HCT116 (cell line): ENCODE results near the gene PHF1. TPM values are rescaled to one million over a fixed set of nuclear protein-coding genes. Genes with fewer than 3 reads are reported as not detected.

ENCODE experiments used
- ATAC-seq: fragments of 200-7000 bp; cut with Tn5 transposase; 2 replicates; pipeline ENCODE4 v1.9.1; 2020; ENCODE audit warnings: mild to moderate bottlenecking, moderate library complexity
- BruUV-seq: library from RNA; stranded (reverse); fragments of 400-500 nt; replicated peaks from 2 replicates; lab custom pipeline; 2021; lab: Mats Ljungman, UMichigan
- CTCF ChIA-PET: fragments of 300-600 bp; sonication (Branson Sonifier 250); formaldehyde crosslinking; loops from one replicate; lab custom pipeline; 2021; ENCODE audit warnings: antibody characterized with exemption; lab: Charles Lee
- POLR2A ChIA-PET: fragments of 300-600, 350-600 bp; sonication (Branson Sonifier 250); formaldehyde crosslinking; loops from one replicate; lab custom pipeline; 2021; ENCODE audit warnings: antibody characterized with exemption; lab: Charles Lee
- RAD21 ChIA-PET, 2 experiments: fragments of 300-600 bp; sonication (Branson Sonifier 250); formaldehyde crosslinking; loops; one replicate each; lab custom pipeline; 2023; ENCODE audit warnings: low total read pairs in 2 of 2; ENCODE audit not compliant: uncharacterized antibody in 2 of 2, unreplicated experiment in 2 of 2, low non-redundant PET in 1 of 2; lab: Charles Lee
- DNase-seq: peaks from one replicate; pipeline ENCODE4 v3.0.0-alpha.2; 2010; ENCODE audit warnings: low read depth, low spot score
- H2AFZ ChIP-seq: fragments of 200-600 bp; shearing (Covaris generic), sonication (generic); 2 replicates; pipeline ENCODE4 v1.6.1; 2017; ENCODE audit warnings: low read depth, mixed run types, mixed read lengths, antibody characterized with exemption, low read length; ENCODE audit not compliant: poor library complexity, severe bottlenecking
- H3K27ac ChIP-seq: 2 replicates; pipeline ENCODE4 v1.5.1; 2012; ENCODE audit warnings: low read depth, low read length
- H3K27me3 ChIP-seq: fragments of 200-600 bp; sonication (generic); 2 replicates; pipeline ENCODE4 v1.6.1; 2016; ENCODE audit warnings: mixed run types, low read length, mixed read lengths; ENCODE audit not compliant: insufficient read depth
- H3K36me3 ChIP-seq, 2 experiments: fragments of 200-500 bp in 1 of 2; fragments of 200-600 bp in 1 of 2; sonication (Bioruptor generic) in 1 of 2; sonication (generic) in 1 of 2; 2 replicates each; pipeline versions ENCODE4 v1.5.1 to v1.6.1; 2014 to 2016; ENCODE audit warnings: low read length in 2 of 2, inconsistent platforms in 1 of 2, mixed read lengths in 1 of 2, mixed run types in 1 of 2; ENCODE audit not compliant: insufficient read depth in 2 of 2, control insufficient read depth in 1 of 2
- H3K4me1 ChIP-seq, 2 experiments: fragments of 200-600 bp in 1 of 2; sonication (generic) in 1 of 2; 2 replicates each; pipeline versions ENCODE4 v1.5.1 to v1.6.1; 2012 to 2017; ENCODE audit warnings: low read length in 2 of 2, inconsistent platforms in 1 of 2, mild to moderate bottlenecking in 1 of 2, mixed read lengths in 1 of 2, mixed run types in 1 of 2, moderate library complexity in 1 of 2; ENCODE audit not compliant: insufficient read depth in 2 of 2, control insufficient read depth in 1 of 2
- H3K4me2 ChIP-seq: fragments of 200-600 bp; sonication (generic); 2 replicates; pipeline ENCODE4 v1.6.1; 2017; ENCODE audit warnings: mixed run types, low read length, mixed read lengths
- H3K4me3 ChIP-seq, 2 experiments: fragments of 200-600 bp in 1 of 2; sonication (generic) in 1 of 2; replicated peaks in 1 of 2; 2 replicates each; pipeline ENCODE4 v1.5.1; 2011 to 2016; ENCODE audit warnings: low read length in 2 of 2, control low read depth in 1 of 2, low read depth in 1 of 2, mild to moderate bottlenecking in 1 of 2, mixed read lengths in 1 of 2, mixed run types in 1 of 2
- H3K79me2 ChIP-seq: fragments of 200-600 bp; sonication (generic); 2 replicates; pipeline ENCODE4 v1.6.1; 2017; ENCODE audit warnings: mild to moderate bottlenecking, mixed run types, low read length, moderate library complexity, mixed read lengths; ENCODE audit not compliant: insufficient read depth
- H3K9ac ChIP-seq: fragments of 200-600 bp; sonication (generic); 2 replicates; pipeline ENCODE4 v1.6.1; 2016; ENCODE audit warnings: low read length, mixed read lengths
- H3K9me2 ChIP-seq: fragments of 200-600 bp; sonication (generic), shearing (Covaris generic); 2 replicates; pipeline ENCODE4 v1.6.1; 2017; ENCODE audit warnings: mixed run types, mild to moderate bottlenecking, moderate library complexity; ENCODE audit not compliant: insufficient read depth
- H3K9me3 ChIP-seq, 2 experiments: fragments of 200-500 bp in 1 of 2; fragments of 200-600 bp in 1 of 2; sonication (Bioruptor generic) in 1 of 2; sonication (generic) in 1 of 2; 2 replicates each; pipeline ENCODE4 v1.6.1; 2014 to 2017; ENCODE audit warnings: low read length in 2 of 2, mixed read lengths in 2 of 2, inconsistent platforms in 1 of 2, low read depth in 1 of 2, mild to moderate bottlenecking in 1 of 2, mixed run types in 1 of 2, moderate library complexity in 1 of 2; ENCODE audit not compliant: control insufficient read depth in 1 of 2, insufficient read depth in 1 of 2
- H4K20me1 ChIP-seq: fragments of 200-600 bp; sonication (generic), shearing (Covaris generic); 2 replicates; pipeline ENCODE4 v1.6.1; 2017; ENCODE audit warnings: mixed run types, mild to moderate bottlenecking, moderate library complexity; ENCODE audit not compliant: insufficient read depth
- CBX3 ChIP-seq: IDR thresholded peaks from 2 replicates; pipeline ENCODE4 v1.6.1; 2012; ENCODE audit warnings: low read depth
- CEBPB ChIP-seq: IDR thresholded peaks from 2 replicates; pipeline ENCODE4 v1.6.1; 2012; ENCODE audit warnings: low read depth
- ELF1 ChIP-seq: IDR thresholded peaks from 2 replicates; pipeline ENCODE4 v1.6.1; 2012; ENCODE audit warnings: low read depth, borderline replicate concordance
- EZH2 ChIP-seq: fragments of 200-600 bp; sonication (generic); IDR thresholded peaks from 2 replicates; pipeline ENCODE4 v1.6.1; 2017; ENCODE audit warnings: antibody characterized with exemption, mixed run types
- EZH2phosphoT487 ChIP-seq: fragments of 200-600 bp; IDR thresholded peaks from 2 replicates; pipeline ENCODE4 v1.6.1; 2018; ENCODE audit warnings: antibody characterized with exemption, borderline replicate concordance
- FOSL1 ChIP-seq: IDR thresholded peaks from 2 replicates; pipeline ENCODE4 v1.6.1; 2012; ENCODE audit warnings: low read depth
- JUND ChIP-seq: IDR thresholded peaks from 2 replicates; pipeline ENCODE4 v1.6.1; 2012
- POLR2A ChIP-seq: IDR thresholded peaks from 2 replicates; pipeline ENCODE4 v1.7.0; 2011; ENCODE audit warnings: borderline replicate concordance; ENCODE audit not compliant: insufficient read depth, insufficient read length; ENCODE audit errors: extremely low read depth
- POLR2AphosphoS5 ChIP-seq: IDR thresholded peaks from 2 replicates; pipeline ENCODE4 v1.6.1; 2011; ENCODE audit warnings: mild to moderate bottlenecking, low read depth, low read length, moderate library complexity
- RAD21 ChIP-seq: IDR thresholded peaks from 2 replicates; pipeline ENCODE4 v1.6.1; 2012; ENCODE audit warnings: low read depth, mild to moderate bottlenecking
- SIN3A ChIP-seq: IDR thresholded peaks from 2 replicates; pipeline ENCODE4 v1.6.1; 2012; ENCODE audit warnings: low read depth
- SP1 ChIP-seq: IDR thresholded peaks from 2 replicates; pipeline ENCODE4 v1.6.1; 2012; ENCODE audit warnings: low read depth
- TCF7L2 ChIP-seq: IDR thresholded peaks from 2 replicates; pipeline ENCODE4 v1.7.0; 2011; ENCODE audit warnings: borderline replicate concordance, inconsistent platforms; ENCODE audit not compliant: insufficient read depth, insufficient read length; ENCODE audit errors: extremely low read depth
- YY1 ChIP-seq: IDR thresholded peaks from 2 replicates; pipeline ENCODE4 v1.6.1; 2011; ENCODE audit warnings: low read length, low read depth, moderate library complexity, mild to moderate bottlenecking; ENCODE audit not compliant: insufficient replicate concordance; ENCODE audit errors: extremely low read depth
- ZFX ChIP-seq: fragments of 450-650 bp; IDR thresholded peaks from 2 replicates; pipeline ENCODE4 v1.6.1; 2017
- ZNF274 ChIP-seq: fragments of 200-500 bp; sonication (Bioruptor generic); IDR thresholded peaks from 2 replicates; pipeline ENCODE4 v1.6.1; 2014; ENCODE audit warnings: mild to moderate bottlenecking, low read depth, low read length, inconsistent platforms
- intact Hi-C: fragments of 100-400 bp; cut with micrococcal nuclease; formaldehyde crosslinking; loops from 2 replicates; pipeline ENCODE4 v1.10.0; 2022
- total RNA-seq: library from RNA; stranded (reverse); gene quantifications from one replicate; pipeline ENCODE4 v1.2.1, GENCODE V29; 2021; ENCODE audit not compliant: unreplicated experiment
- TF ChIP-seq, protein P1 (sequence below): IDR thresholded peaks from 2 replicates; pipeline ENCODE4 v1.6.1; 2012
- TF ChIP-seq, protein P2 (sequence below): IDR thresholded peaks from 2 replicates; pipeline ENCODE4 v1.6.1; 2011; ENCODE audit warnings: mild to moderate bottlenecking, low read length, moderate library complexity; ENCODE audit not compliant: insufficient replicate concordance; ENCODE audit errors: extremely low read depth
- TF ChIP-seq, protein P3 (sequence below), 3 experiments: fragments of 200-600 bp in 1 of 3; sonication (generic) in 1 of 3; IDR thresholded peaks in 2 of 3; conservative IDR thresholded peaks in 1 of 3; 2 replicates each; pipeline ENCODE4 v1.5.1; 2012 to 2017; ENCODE audit warnings: low read depth in 2 of 3, low read length in 2 of 3, antibody characterized with exemption in 1 of 3, borderline replicate concordance in 1 of 3, control low read depth in 1 of 3, mild to moderate bottlenecking in 1 of 3, mixed read lengths in 1 of 3, mixed run types in 1 of 3, moderate library complexity in 1 of 3; ENCODE audit not compliant: insufficient read depth in 1 of 3
- TF ChIP-seq, protein P4 (sequence below): IDR thresholded peaks from 2 replicates; pipeline ENCODE4 v1.6.1; 2012; ENCODE audit warnings: low read depth

Gene PHF1
- total RNA-seq, 1 experiment from 2014 or later: 40.2 TPM

DNA sequence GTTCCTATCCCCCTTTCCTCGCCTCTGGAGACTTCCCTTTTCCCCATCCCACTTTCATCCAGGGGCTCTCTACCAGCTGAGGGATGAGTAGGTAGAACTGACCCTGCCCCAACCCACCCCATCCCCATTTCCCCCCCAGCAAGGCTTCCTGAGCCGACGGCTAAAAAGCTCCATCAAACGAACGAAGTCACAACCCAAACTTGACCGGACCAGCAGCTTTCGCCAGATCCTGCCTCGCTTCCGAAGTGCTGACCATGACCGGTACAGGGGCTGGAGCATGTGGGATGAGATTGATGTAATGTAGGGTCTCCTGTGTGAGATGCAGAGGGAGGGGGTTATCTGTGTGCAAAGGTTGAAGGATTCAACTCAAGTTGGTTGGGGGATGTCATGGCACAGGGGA lies 21.7 kb downstream of the PHF1 start:
- no peak for ATAC-seq
- no peak for DNase-seq
- Histone ChIP-seq H3K9me2 (no peaks in the 10 kb centered on the region), H3K9ac (peak overlapping the region; percentile 14; the same call in 1 of the 2 replicates), H3K4me2 (peak overlapping the region; percentile 75), H3K4me1 (peaks cover 23 to 57% of the 10 kb centered on the region in 2 experiments), H3K27ac (no peak overlapping the region), H2AFZ (no peak overlapping the region), H3K27me3 (no peaks in the 10 kb centered on the region), H4K20me1 (no peaks in the 10 kb centered on the region), H3K9me3 (no peaks in the 10 kb centered on the region), H3K4me3 (0 out of 4 replicates have a peak overlapping the region, but pooled peaks of 1 of the 2 experiments have one; percentile 8), H3K36me3 (peaks cover 0 to 4% of the 10 kb centered on the region in 2 experiments; a peak in 2 of 4 replicates), H3K79me2 (no peaks in the 10 kb centered on the region)
- no TSS peak for BruUV-seq
- TF ChIP-seq, protein P1, sequence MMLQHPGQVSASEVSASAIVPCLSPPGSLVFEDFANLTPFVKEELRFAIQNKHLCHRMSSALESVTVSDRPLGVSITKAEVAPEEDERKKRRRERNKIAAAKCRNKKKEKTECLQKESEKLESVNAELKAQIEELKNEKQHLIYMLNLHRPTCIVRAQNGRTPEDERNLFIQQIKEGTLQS: no peak
- TF ChIP-seq RAD21: no peak
- TF ChIP-seq ZFX: no peak
- no peak for TF ChIP-seq CEBPB
- TF ChIP-seq, protein P2, sequence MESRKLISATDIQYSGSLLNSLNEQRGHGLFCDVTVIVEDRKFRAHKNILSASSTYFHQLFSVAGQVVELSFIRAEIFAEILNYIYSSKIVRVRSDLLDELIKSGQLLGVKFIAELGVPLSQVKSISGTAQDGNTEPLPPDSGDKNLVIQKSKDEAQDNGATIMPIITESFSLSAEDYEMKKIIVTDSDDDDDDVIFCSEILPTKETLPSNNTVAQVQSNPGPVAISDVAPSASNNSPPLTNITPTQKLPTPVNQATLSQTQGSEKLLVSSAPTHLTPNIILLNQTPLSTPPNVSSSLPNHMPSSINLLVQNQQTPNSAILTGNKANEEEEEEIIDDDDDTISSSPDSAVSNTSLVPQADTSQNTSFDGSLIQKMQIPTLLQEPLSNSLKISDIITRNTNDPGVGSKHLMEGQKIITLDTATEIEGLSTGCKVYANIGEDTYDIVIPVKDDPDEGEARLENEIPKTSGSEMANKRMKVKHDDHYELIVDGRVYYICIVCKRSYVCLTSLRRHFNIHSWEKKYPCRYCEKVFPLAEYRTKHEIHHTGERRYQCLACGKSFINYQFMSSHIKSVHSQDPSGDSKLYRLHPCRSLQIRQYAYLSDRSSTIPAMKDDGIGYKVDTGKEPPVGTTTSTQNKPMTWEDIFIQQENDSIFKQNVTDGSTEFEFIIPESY: no peak
- TF ChIP-seq SP1: no peak
- TF ChIP-seq, protein P3, sequence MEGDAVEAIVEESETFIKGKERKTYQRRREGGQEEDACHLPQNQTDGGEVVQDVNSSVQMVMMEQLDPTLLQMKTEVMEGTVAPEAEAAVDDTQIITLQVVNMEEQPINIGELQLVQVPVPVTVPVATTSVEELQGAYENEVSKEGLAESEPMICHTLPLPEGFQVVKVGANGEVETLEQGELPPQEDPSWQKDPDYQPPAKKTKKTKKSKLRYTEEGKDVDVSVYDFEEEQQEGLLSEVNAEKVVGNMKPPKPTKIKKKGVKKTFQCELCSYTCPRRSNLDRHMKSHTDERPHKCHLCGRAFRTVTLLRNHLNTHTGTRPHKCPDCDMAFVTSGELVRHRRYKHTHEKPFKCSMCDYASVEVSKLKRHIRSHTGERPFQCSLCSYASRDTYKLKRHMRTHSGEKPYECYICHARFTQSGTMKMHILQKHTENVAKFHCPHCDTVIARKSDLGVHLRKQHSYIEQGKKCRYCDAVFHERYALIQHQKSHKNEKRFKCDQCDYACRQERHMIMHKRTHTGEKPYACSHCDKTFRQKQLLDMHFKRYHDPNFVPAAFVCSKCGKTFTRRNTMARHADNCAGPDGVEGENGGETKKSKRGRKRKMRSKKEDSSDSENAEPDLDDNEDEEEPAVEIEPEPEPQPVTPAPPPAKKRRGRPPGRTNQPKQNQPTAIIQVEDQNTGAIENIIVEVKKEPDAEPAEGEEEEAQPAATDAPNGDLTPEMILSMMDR (IDR thresholded peaks at IDR 0.05 in 2 of 3, conservative IDR thresholded peaks at IDR 0.05 in 1 of 3; ENCODE audit: borderline replicate concordance in 1 of 3, insufficient read depth in 1 of 3, low read depth in 2 of 3, low read length in 2 of 3): no peak
- no peak for TF ChIP-seq YY1
- TF ChIP-seq, protein P4, sequence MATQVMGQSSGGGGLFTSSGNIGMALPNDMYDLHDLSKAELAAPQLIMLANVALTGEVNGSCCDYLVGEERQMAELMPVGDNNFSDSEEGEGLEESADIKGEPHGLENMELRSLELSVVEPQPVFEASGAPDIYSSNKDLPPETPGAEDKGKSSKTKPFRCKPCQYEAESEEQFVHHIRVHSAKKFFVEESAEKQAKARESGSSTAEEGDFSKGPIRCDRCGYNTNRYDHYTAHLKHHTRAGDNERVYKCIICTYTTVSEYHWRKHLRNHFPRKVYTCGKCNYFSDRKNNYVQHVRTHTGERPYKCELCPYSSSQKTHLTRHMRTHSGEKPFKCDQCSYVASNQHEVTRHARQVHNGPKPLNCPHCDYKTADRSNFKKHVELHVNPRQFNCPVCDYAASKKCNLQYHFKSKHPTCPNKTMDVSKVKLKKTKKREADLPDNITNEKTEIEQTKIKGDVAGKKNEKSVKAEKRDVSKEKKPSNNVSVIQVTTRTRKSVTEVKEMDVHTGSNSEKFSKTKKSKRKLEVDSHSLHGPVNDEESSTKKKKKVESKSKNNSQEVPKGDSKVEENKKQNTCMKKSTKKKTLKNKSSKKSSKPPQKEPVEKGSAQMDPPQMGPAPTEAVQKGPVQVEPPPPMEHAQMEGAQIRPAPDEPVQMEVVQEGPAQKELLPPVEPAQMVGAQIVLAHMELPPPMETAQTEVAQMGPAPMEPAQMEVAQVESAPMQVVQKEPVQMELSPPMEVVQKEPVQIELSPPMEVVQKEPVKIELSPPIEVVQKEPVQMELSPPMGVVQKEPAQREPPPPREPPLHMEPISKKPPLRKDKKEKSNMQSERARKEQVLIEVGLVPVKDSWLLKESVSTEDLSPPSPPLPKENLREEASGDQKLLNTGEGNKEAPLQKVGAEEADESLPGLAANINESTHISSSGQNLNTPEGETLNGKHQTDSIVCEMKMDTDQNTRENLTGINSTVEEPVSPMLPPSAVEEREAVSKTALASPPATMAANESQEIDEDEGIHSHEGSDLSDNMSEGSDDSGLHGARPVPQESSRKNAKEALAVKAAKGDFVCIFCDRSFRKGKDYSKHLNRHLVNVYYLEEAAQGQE: no peak
- no peak for TF ChIP-seq EZH2
- no peak for TF ChIP-seq ELF1
- TF ChIP-seq TCF7L2: no peak
- TF ChIP-seq JUND: no peak
- TF ChIP-seq FOSL1: no peak
- no peak for TF ChIP-seq SIN3A
- no peak for TF ChIP-seq ZNF274
- no peak for TF ChIP-seq EZH2phosphoT487
- no peak for TF ChIP-seq POLR2A
- TF ChIP-seq CBX3: no peak
- no peak for TF ChIP-seq POLR2AphosphoS5
- CTCF ChIA-PET: no interaction called here
- POLR2A ChIA-PET: no interaction called here
- intact Hi-C loops: no loop called here
- RAD21 ChIA-PET: no interaction called here
